Kidney (tissue), 14 donors: ENCODE results near the gene SORBS1. TPM values are rescaled to one million over a fixed set of nuclear protein-coding genes. Genes with fewer than 3 reads are reported as not detected.

ENCODE experiments used
- DNase-seq, 5 donors: peaks; one replicate each; pipeline ENCODE4 v3.0.0-alpha.2; 2013 to 2020
- FAIRE-seq: peaks from 2 replicates; lab custom pipeline; 2012; peaks lifted over from hg19 to GRCh38; lab: Jason Lieb, UNC
- H3K27ac ChIP-seq, 2 donors: one replicate each; pipeline ENCODE4 v1.7.0; 2013; ENCODE audit warnings: low read depth in 2 of 2, low read length in 2 of 2, inconsistent platforms in 1 of 2
- H3K27me3 ChIP-seq: one replicate; pipeline ENCODE4 v1.7.1; 2013; ENCODE audit warnings: low read length, inconsistent platforms; ENCODE audit not compliant: control insufficient read depth, insufficient read depth
- H3K36me3 ChIP-seq, 3 donors: one replicate each; pipeline versions ENCODE4 v1.7.0 to v1.7.1; 2013; ENCODE audit warnings: low read length in 3 of 3, control low read depth in 1 of 3, inconsistent platforms in 1 of 3; ENCODE audit not compliant: insufficient read depth in 3 of 3, control insufficient read depth in 2 of 3
- H3K4me1 ChIP-seq, 3 donors: one replicate each; pipeline versions ENCODE4 v1.7.0 to v1.7.1; 2013; ENCODE audit warnings: low read length in 3 of 3, inconsistent platforms in 1 of 3, low read depth in 1 of 3; ENCODE audit not compliant: control insufficient read depth in 2 of 3, insufficient read depth in 2 of 3
- H3K4me3 ChIP-seq, 3 donors: one replicate each; pipeline versions ENCODE4 v1.7.0 to v1.8.1; 2013; ENCODE audit warnings: low read length in 3 of 3, control low read depth in 1 of 3, inconsistent platforms in 1 of 3
- H3K9ac ChIP-seq, 3 donors: one replicate each; pipeline versions ENCODE4 v1.7.0 to v1.7.1; 2013; ENCODE audit warnings: low read length in 3 of 3, control low read depth in 1 of 3, inconsistent platforms in 1 of 3
- H3K9me3 ChIP-seq, 3 donors: one replicate each; pipeline versions ENCODE4 v1.7.0 to v1.7.1; 2013; ENCODE audit warnings: low read length in 3 of 3, control low read depth in 1 of 3, inconsistent platforms in 1 of 3; ENCODE audit not compliant: control insufficient read depth in 2 of 3, insufficient read depth in 1 of 3
- intact Hi-C: fragments of 100-400 bp; cut with DNase I; formaldehyde crosslinking; loops from one replicate; pipeline ENCODE4 v1.11.1; 2022
- polyA plus RNA-seq: library from polyadenylated mRNA; stranded (reverse); fragments of 350-450 nt; fragmentation: Illumina TruSeq; extraction: RNeasy Lipid Tissue Mini Kit (QIAGEN cat#74804); gene quantifications from one replicate; pipeline ENCODE4 v1.2.3, GENCODE V29; 2014; ENCODE audit warnings: low read depth, low replicate concordance; ENCODE audit not compliant: insufficient read depth
- total RNA-seq: library from RNA; stranded (reverse); fragmentation: NEBNext Ultra II Directional; extraction: Animal tissue kit (Norgen Biotek cat#: 25700); gene quantifications from one replicate; pipeline ENCODE4 v1.2.1, GENCODE V29; 2021
- TF ChIP-seq, protein P1 (sequence below): IDR thresholded peaks from 3 replicates; pipeline ENCODE4 v1.5.1; 2012; ENCODE audit warnings: mild to moderate bottlenecking, moderate library complexity, borderline replicate concordance; ENCODE audit not compliant: insufficient read depth; ENCODE audit errors: extremely low read depth
- donor health status: control.
- donor health status: control.
- donor health status: control.
- donor health status: control.
- donor health status: control.
- donor health status: DM: yes; HTN: yes; CAD: no.
- donor health status: Normal renal cell carcinoma (clear cell type).

SORBS1 gene
- total and polyA plus RNA-seq, 2 donors from 2014 or later = 12.2 to 91.7 TPM

DNA sequence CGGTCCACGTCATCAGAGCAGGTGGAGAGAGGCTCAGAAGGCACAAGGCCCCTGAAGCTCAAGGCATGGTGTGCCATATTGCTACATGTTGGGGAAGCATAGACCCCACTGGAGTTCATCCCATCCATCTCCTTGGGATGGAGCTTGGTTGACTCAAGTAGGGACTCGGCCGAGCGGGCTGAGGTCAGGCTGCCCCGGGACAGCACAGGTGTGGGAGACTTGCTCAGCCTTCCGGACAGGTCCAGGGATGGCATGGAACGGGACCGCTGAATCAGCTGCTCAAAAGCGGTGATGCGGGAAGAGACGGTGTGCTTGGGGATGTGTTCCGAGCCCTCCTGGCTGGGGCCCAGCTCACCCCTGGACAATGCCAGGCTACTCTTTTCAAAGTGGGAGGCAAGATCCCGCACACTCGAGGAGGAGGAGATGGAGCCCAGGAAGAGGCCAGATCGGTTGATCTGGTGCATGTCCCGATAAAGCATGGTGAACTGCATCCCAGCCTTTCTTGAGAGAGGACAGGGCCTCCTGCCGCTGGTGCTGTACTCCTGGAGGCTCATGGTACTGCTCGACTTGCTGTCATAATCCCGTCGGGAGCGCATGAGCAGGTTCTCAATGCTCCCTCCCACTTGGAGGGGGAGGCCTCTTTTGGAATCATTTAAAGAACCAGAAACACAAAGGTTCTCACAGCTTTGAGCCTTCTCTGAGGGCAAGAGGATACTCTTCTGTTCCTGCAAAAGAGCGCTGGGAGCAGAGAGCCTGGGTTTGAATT is 204.8 kb downstream of the SORBS1 start:
- DNase-seq (peak in 1 of 5 donors; percentile 10), FAIRE-seq (no peak)
- intact Hi-C loops = no loop called here
- no peaks in the 10 kb centered on the region for H3K4me1 ChIP-seq
- no peaks in the 10 kb centered on the region for H3K9me3 ChIP-seq
- TF ChIP-seq, protein P1, sequence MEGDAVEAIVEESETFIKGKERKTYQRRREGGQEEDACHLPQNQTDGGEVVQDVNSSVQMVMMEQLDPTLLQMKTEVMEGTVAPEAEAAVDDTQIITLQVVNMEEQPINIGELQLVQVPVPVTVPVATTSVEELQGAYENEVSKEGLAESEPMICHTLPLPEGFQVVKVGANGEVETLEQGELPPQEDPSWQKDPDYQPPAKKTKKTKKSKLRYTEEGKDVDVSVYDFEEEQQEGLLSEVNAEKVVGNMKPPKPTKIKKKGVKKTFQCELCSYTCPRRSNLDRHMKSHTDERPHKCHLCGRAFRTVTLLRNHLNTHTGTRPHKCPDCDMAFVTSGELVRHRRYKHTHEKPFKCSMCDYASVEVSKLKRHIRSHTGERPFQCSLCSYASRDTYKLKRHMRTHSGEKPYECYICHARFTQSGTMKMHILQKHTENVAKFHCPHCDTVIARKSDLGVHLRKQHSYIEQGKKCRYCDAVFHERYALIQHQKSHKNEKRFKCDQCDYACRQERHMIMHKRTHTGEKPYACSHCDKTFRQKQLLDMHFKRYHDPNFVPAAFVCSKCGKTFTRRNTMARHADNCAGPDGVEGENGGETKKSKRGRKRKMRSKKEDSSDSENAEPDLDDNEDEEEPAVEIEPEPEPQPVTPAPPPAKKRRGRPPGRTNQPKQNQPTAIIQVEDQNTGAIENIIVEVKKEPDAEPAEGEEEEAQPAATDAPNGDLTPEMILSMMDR = no peak
- H3K36me3 ChIP-seq = peaks cover 0 to 28% (median 2%) of the 10 kb centered on the region in 3 donors
- H3K9ac ChIP-seq = no peak overlapping the region
- H3K27ac ChIP-seq = no peak overlapping the region
- H3K27me3 ChIP-seq = no peaks in the 10 kb centered on the region
- H3K4me3 ChIP-seq = no peak overlapping the region

DNA sequence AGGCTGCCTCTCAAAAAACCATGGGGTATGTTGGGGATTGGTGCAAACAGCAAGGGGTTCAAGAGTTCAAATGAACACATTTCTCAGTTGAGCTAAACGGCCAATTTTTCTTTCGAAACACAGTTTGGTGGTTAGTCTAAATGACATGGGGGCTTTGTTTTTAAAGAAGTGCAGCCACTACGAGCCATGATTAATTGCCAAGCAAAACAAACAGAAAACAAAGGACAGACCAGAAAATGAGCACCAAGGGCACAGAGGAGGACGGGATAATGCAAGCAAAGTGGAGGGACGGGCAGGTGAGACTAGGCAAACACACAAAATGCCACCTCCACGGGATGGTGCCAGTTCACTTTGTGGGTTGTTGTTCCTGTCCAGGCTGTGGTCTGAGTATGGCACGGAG is 205.9 kb downstream of the SORBS1 start:
- FAIRE-seq (no peak), DNase-seq (peak in 2 of 5 donors; percentile 4 to 37)
- TF ChIP-seq, protein P1 = no peak
- H3K27ac ChIP-seq = no peak overlapping the region
- H3K4me3 ChIP-seq = no peak overlapping the region
- no peak overlapping the region for H3K9ac ChIP-seq
- intact Hi-C loops = no loop called here
- H3K9me3 ChIP-seq = no peaks in the 10 kb centered on the region
- H3K27me3 ChIP-seq = no peaks in the 10 kb centered on the region
- peaks cover 0 to 28% (median 2%) of the 10 kb centered on the region in 3 donors for H3K36me3 ChIP-seq
- no peaks in the 10 kb centered on the region for H3K4me1 ChIP-seq

DNA sequence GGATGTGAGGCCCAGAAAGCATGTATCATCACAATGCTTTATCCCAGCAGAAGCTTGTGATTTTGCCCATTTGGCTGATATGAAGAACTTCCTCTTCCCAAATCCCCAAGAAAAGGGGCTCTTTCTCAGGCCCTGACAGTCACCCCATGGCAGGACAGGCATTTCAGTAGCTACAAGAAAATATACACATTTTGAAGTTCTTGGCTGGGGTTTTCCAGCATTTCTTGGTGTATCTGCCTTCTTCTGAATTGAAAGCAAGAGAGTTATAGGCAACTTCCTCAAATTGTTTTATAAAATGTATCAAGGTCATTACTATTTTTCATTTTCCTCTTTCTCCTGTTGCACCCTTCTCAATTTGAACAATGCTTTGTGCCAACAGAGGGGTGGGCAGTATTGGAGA is 207.1 kb downstream of the SORBS1 start:
- H3K27ac ChIP-seq = no peak overlapping the region
- no peak overlapping the region for H3K4me3 ChIP-seq
- intact Hi-C loops = no loop called here
- H3K36me3 ChIP-seq = peaks cover 0 to 28% (median 2%) of the 10 kb centered on the region in 3 donors
- TF ChIP-seq, protein P1 = no peak
- no peaks in the 10 kb centered on the region for H3K9me3 ChIP-seq
- no peaks in the 10 kb centered on the region for H3K27me3 ChIP-seq
- FAIRE-seq (no peak), DNase-seq (no peak)
- H3K4me1 ChIP-seq = no peaks in the 10 kb centered on the region
- H3K9ac ChIP-seq = no peak overlapping the region
